Measurements from ENCODE around the gene INTS3.

GRCh38 chr1:153698923-153699714 lies 28.7 kb upstream of the INTS3 start:
- TF ChIP-seq EZH2 (IDR thresholded peaks at IDR 0.05; ENCODE audit: borderline replicate concordance, low read depth, low read length, poor library complexity, severe bottlenecking) (no peak), CTCF (conservative IDR thresholded peaks at IDR 0.05; ENCODE audit: low read depth, low read length) (no peak)

Measured in A673 (cell line).